Measurements from ENCODE around the gene SNAPIN. TPM values are rescaled to one million over a fixed set of nuclear protein-coding genes. Genes with fewer than 3 reads are reported as not detected.
A peak's percentile ranks its signal among the peaks of the same experiment; 100 is the strongest.

Gene SNAPIN
- total and polyA plus RNA-seq, 9 of the 15 experiments (the other 6 are each of a cell fraction or from before 2014, with no cell fraction given), result 11.2 to 43.9 (median 32.3) TPM

GRCh38 chr1:153658400-153659174, at the start of gene SNAPIN (continued):
- TF ChIP-seq, protein P1, sequence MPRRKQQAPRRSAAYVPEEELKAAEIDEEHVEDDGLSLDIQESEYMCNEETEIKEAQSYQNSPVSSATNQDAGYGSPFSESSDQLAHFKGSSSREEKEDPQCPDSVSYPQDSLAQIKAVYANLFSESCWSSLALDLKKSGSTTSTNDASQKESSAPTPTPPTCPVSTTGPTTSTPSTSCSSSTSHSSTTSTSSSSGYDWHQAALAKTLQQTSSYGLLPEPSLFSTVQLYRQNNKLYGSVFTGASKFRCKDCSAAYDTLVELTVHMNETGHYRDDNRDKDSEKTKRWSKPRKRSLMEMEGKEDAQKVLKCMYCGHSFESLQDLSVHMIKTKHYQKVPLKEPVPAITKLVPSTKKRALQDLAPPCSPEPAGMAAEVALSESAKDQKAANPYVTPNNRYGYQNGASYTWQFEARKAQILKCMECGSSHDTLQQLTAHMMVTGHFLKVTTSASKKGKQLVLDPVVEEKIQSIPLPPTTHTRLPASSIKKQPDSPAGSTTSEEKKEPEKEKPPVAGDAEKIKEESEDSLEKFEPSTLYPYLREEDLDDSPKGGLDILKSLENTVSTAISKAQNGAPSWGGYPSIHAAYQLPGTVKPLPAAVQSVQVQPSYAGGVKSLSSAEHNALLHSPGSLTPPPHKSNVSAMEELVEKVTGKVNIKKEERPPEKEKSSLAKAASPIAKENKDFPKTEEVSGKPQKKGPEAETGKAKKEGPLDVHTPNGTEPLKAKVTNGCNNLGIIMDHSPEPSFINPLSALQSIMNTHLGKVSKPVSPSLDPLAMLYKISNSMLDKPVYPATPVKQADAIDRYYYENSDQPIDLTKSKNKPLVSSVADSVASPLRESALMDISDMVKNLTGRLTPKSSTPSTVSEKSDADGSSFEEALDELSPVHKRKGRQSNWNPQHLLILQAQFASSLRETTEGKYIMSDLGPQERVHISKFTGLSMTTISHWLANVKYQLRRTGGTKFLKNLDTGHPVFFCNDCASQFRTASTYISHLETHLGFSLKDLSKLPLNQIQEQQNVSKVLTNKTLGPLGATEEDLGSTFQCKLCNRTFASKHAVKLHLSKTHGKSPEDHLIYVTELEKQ (CRISPR knock-in tag; IDR thresholded peaks at IDR 0.05), result no peak
- TF ChIP-seq ZNF561 (CRISPR knock-in tag; conservative IDR thresholded peaks at IDR 0.05) (no peak), ADNP (tag; IDR thresholded peaks at IDR 0.05) (no peak), POLR2AphosphoS2 (IDR thresholded peaks at IDR 0.05; ENCODE audit: low read length) (no peak), BRD4 (IDR thresholded peaks at IDR 0.05) (no peak), TEAD2 (tag; IDR thresholded peaks at IDR 0.05) (no peak), BRF2 (IDR thresholded peaks at IDR 0.05; ENCODE audit: borderline replicate concordance, insufficient read depth, insufficient read length) (no peak), ZSCAN32 (CRISPR knock-in tag; IDR thresholded peaks at IDR 0.05) (no peak), NR3C1 (CRISPR knock-in tag; IDR thresholded peaks at IDR 0.05) (no peak), PTBP1 (IDR thresholded peaks at IDR 0.05; ENCODE audit: low read depth, low read length) (no peak), HDAC6 (IDR thresholded peaks at IDR 0.05; ENCODE audit: low read depth, low read length) (no peak), TAF7 (tag; IDR thresholded peaks at IDR 0.05) (0 out of 2 replicates have a peak, but pooled peaks have one; percentile 61), RBM34 (IDR thresholded peaks at IDR 0.05; ENCODE audit: borderline replicate concordance, insufficient read depth, low read length) (no peak)
- TF ChIP-seq, protein P2, sequence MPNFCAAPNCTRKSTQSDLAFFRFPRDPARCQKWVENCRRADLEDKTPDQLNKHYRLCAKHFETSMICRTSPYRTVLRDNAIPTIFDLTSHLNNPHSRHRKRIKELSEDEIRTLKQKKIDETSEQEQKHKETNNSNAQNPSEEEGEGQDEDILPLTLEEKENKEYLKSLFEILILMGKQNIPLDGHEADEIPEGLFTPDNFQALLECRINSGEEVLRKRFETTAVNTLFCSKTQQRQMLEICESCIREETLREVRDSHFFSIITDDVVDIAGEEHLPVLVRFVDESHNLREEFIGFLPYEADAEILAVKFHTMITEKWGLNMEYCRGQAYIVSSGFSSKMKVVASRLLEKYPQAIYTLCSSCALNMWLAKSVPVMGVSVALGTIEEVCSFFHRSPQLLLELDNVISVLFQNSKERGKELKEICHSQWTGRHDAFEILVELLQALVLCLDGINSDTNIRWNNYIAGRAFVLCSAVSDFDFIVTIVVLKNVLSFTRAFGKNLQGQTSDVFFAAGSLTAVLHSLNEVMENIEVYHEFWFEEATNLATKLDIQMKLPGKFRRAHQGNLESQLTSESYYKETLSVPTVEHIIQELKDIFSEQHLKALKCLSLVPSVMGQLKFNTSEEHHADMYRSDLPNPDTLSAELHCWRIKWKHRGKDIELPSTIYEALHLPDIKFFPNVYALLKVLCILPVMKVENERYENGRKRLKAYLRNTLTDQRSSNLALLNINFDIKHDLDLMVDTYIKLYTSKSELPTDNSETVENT (CRISPR knock-in tag; IDR thresholded peaks at IDR 0.05), result no peak
- TF ChIP-seq, protein P3, sequence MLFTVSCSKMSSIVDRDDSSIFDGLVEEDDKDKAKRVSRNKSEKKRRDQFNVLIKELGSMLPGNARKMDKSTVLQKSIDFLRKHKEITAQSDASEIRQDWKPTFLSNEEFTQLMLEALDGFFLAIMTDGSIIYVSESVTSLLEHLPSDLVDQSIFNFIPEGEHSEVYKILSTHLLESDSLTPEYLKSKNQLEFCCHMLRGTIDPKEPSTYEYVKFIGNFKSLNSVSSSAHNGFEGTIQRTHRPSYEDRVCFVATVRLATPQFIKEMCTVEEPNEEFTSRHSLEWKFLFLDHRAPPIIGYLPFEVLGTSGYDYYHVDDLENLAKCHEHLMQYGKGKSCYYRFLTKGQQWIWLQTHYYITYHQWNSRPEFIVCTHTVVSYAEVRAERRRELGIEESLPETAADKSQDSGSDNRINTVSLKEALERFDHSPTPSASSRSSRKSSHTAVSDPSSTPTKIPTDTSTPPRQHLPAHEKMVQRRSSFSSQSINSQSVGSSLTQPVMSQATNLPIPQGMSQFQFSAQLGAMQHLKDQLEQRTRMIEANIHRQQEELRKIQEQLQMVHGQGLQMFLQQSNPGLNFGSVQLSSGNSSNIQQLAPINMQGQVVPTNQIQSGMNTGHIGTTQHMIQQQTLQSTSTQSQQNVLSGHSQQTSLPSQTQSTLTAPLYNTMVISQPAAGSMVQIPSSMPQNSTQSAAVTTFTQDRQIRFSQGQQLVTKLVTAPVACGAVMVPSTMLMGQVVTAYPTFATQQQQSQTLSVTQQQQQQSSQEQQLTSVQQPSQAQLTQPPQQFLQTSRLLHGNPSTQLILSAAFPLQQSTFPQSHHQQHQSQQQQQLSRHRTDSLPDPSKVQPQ (CRISPR knock-in tag; IDR thresholded peaks at IDR 0.05; ENCODE audit: borderline replicate concordance), result no peak
- TF ChIP-seq, protein P4, sequence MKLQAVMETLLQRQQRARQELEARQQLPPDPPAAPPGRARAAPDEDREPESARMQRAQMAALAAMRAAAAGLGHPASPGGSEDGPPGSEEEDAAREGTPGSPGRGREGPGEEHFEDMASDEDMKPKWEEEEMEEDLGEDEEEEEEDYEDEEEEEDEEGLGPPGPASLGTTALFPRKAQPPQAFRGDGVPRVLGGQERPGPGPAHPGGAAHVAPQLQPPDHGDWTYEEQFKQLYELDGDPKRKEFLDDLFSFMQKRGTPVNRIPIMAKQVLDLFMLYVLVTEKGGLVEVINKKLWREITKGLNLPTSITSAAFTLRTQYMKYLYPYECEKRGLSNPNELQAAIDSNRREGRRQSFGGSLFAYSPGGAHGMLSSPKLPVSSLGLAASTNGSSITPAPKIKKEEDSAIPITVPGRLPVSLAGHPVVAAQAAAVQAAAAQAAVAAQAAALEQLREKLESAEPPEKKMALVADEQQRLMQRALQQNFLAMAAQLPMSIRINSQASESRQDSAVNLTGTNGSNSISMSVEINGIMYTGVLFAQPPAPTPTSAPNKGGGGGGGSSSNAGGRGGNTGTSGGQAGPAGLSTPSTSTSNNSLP (IDR thresholded peaks at IDR 0.05; ENCODE audit: borderline replicate concordance, low read depth, low read length), result no peak

Data from K562 (cell line).